ENCODE results near the gene CCDC97.

Gene CCDC97

DNA sequence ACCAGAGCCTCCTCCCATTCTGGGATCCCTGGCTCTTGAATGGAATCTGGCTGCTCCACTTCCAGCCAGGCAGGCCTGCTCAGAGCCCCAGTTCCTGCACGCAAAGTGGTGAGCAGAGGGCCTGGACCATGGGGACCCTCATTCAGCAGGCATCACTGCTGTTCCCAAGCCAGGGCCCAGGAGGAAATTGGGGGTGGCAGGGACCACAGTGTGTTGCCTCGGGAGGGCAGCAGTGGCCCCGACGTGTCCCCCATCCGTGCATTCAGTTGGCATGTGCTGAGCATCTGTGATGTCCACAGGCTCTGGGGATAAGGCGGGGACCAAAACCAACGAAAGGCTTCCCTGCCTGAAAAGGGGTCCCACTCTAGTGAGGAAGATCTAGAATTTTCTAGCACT, 11.2 kb downstream of the CCDC97 start:
- DNase-seq, result no peak

DNA sequence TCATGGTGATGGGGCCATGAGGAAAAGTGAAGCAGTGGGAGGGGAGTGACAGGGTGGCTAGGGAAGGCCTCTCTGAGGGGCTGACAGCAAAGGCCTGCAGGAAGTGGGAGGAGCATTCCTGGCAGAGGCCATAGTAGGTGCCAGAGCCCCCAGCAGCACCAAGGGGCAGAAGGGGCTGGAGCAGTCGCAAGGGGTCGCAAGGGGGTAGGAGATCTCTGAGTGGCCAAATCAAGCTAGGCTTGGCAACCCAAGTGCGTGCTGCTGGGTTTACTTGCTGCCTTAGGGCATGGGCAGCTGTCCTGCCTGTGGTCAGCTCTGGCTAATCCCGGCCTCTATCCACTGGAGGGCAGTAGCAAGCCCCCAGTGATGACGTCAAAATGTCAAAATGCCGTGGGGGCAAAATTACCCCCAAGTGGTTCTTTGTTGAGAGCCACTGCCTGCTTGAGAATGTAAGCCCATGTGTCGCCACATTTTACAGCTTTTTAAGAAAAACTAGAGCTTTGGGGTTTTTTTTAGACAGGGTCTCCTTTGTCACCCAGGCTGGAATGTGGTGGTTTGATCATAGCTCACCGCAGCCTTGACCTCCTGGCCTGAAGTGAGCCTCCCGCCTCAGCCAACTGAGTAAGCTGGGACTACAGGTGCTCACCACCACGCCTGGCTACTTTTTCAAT, 11.8 kb downstream of the CCDC97 start:
- DNase-seq, result no peak

DNA sequence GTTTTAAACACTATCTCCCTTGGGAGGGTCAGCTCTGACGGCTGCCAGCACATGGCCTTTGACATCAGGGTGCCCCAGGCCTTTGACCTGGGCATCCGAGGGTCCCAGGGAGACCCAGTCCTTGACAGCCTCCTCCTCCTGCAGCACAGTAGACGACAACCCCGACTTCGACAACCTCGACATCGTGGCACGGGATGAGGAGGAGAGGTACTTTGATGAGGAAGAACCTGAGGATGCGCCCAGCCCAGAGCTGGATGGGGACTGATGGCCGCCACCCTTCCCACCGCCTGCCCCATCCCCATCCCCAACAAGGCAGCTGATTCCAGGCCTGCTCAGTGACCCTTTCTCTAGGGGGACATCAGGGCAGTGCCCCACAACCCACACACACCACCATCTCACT, 12.5 kb downstream of the CCDC97 start:
- DNase-seq, result no peak

DNA sequence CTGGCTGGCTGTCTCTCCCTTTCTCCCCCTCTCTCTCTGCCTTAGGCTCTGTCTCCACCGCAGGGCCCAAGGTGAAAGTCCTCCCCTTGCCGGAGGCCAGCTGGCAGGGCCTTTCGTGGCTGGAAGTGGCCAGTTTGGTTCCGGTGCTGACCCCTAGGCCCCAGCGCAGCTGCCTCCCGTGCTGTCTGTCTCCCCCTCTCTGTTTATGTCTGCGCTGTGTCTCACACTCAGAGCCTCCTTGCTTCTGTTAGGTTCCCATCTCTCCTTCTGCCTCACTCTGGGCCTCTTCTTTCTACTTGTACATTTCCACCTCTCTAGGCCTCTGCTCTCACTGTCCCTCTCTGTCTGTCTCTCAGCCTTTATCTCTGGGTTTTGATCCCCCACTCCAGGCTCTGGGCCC, 13.1 kb downstream of the CCDC97 start:
- DNase-seq, result peak; percentile 35 to 41

DNA sequence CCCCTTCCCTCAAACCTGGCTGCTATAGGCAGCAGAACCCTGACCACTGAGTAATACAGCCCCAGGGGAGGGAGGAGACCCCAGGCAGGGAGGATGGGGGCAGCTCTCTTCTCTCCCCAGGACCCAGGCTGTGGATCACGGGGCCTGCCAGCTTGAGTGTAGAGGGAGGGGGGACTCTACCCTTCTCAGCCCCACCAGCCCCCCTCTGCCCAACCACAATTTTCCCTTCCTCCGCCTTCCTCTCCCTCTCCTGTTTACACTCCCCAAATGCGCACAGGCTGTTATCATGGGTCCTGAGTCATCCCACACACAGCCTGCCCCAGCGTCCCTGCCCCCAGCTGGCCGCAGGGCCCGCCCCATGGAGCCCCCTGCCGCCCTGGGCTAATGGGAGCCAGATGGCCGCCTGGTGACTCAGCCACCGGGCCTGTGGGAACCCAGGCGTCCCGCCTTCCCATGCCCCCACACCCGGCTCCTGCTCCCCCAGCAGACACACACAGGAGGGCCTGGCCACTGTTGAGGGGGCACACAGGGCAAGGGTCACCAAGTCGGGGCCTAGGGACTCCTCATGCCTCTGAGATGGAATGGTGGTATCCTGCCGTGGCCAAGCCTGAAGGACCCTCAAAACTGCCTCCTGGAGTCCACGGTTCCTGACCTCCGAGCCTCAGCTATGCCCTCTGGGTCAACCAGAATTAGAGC, 13.6 kb downstream of the CCDC97 start:
- peak; percentile 50 to 71 for DNase-seq

DNA sequence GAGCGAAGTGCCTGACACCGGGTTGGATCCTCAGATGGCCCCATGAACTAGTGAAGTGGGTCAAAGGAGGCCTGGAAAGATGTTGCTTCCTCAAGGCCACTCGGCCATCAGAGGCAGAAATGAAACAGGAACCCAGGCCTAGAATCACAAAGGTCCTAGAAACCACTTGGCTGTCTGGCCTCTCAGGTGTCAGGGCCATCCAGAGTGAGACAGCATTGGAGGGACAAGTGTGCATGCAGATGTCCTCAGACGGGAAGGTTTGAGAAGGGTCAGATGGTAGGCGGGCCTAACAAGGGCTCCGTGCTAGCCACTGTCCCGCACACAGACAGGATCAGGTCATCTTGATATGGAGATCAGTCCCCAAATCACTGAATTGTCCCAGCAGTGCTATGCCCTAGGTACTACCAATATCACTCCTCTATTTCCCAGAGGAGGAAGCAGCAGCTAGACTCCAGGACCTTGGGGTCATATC, 14.3 kb downstream of the CCDC97 start:
- DNase-seq, result no peak

DNA sequence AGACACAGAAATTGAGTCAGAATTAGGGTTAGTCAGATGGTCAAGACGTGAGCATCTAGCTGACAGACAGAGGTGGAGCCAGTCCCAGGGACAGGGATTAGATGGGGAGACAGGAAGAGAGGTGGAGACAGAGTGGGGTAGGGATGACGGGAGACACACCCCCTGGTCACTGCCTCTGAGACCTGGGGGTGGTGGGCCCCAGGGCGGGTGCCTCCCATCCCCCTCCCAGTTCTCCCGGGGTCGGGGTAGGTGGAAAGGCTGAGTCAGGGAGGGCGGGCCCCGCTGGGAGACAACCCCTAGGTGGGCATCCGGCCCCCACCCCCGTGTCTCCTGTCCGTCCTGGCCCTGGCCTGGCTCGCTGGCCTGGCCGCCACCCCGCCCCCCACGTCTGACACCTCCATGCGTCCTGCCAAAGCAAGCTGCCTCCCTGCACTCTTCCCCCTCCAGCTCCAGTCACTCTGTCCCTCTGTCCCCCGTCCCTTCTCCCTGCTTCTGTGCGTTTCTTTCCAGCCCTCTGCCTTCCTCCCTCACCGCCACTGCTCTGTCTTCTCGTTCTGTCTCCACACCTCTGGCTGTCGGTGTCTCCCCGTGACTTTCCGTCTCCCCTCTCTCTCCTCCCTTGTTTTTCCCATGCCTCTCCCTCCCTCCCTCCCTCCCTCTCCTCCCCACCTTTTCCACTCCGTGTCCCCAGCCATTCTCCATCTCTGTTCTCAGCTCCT, 15.1 kb downstream of the CCDC97 start:
- DNase-seq, result no peak

DNA sequence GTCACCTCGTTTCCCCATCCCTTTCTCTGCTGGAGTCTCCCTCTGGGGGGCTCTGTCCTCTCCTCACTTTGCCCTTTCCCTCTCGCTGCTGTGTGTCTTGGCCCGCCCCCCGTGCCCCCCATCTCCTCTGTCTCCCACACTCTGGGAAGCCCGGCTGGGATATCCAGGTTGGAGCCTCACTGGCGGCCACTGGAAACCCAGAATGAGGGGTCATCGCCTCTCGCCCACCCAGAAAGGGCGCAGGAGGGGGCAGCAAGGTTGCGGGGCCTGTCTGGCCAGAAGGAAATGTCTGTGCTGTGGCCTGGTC, 15.6 kb downstream of the CCDC97 start:
- no peak for DNase-seq

DNA sequence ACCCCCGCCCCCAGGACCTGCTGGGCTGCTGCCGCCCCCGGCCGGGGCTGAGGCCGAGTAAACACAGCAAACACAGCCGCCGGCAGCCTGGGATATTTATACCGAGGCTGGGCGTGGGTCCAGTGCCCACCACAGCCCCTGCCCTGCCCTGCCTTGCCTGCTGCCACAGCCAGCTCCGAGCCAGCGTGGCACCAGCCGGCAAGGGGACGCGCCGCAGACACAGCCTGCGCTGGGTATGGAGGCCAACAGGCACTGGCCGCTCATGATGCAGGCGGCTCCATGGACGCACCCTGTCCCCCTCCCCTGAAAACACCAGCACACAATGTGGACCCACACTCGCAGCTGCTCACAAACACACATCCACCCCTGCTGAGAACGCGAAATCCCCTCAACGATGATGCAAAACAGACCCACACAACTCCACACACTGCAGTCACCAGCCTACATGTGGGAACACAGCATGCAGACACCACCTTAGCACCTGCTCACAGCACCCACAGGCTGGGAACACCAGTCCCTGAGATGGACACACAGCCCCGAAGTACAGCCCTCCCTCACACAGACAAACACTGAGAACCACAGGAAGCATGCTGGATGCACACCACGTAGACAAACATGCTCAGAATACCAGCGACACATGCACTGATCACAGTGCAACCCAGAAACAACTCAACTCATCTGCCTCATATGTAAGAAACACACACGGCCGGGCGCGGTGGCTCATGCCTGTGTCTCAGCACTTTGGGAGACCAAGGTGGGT, 16.2 kb downstream of the CCDC97 start:
- DNase-seq, result no peak

DNA sequence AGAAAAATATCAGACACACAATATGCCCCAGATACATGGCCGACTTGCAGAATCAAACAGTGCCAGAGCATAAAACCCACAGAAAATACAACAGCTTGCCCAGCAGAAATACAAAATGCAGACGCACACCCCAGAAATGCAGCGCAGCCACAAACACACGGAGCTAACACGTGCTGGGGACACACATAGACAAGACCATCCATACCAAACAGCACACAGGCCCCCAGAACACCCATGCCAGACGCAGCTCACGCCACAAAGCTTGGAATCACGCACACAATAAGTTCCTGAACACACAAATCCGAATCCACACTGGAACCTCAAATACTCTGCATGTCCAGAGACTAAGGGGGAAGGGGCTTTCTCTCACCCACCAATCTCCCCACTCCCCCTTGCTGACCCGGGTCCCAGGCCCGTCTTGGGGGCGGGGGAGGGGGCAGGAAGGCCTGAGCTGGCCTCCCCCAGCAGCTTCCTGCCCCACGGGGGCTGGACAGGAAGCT, 17.2 kb downstream of the CCDC97 start:
- peak; percentile 66 to 78 for DNase-seq

DNA sequence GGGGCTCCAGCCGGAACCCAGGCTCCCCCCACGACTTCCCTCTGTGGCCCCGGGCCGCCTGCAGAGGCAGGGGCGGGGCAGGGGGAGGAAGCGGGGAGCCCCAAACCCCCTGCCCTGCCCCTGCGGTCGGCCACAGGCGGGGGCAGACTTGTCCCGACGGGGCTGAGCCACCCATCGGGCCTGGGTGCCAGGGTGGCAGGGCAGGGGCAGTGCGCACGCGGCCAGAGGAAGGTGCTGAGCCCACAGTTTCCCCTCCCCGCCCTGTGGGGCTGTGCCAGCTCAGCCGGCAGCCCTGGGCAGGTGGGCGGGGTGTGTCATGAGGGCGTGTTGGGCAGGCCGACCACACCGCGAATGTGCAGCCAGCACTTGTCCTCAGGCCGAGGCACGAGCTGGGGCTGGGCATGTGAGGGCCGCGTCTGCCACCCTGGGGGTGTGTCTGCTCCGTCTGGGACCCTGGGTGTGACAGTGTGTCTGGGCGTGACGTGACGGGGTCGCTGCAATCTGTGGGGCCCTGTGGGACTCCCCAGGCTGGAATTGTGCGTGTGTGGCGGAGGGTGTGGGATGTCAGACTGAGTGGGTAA, 17.7 kb downstream of the CCDC97 start:
- peak; percentile 66 to 82 for DNase-seq

DNA sequence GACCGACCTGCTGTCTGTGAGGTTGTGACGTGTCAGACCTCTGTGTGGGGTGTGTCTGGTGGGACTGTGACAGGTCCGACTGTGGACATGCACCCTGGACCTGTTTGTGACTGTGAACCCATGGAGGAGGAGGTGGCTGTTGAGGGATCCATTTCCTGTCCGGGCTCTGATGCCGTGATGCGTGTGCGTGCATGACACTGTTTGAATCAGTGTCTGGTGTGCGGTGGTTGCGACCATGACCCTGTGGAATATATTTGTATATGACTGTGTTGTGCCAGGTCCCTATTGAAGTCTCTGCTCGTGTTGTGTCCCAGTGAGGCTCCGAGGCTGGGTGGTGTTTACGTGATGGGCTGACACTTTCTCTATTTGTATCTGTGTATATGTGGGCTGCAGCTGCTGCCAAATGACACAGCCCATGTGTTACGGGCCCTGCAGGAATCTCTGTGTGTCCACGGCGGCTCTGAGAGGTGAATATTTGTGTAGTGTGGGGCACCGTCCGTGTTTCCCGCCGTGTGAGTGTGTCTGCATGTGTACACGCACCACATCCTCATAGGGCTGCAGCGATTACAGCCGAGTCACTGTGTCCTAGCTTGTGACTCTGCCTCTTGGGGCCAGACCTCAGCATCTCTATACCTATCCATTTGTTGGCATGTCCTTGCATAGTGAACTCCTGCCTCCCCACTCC, 18.3 kb downstream of the CCDC97 start:
- no peak for DNase-seq

DNA sequence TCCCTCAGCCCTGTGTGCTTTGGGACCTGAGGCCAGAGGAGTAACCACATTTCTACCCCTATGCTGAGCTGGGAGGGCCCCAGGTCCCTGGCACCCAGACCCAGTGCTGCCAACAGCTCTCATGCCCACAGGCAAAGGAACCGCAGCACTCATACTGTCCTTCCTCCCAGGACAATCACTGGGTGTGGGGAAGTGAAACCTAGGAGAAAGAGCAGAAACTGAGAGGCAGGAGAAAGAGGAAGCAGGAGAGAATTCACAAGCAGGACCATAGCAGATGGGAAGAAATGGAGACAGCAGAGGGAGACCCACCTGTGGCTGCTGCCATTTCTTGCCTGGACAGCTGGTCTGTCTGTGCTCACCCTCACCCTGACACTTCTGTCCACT, 18.9 kb downstream of the CCDC97 start:
- peak; percentile 54 to 62 for DNase-seq

DNA sequence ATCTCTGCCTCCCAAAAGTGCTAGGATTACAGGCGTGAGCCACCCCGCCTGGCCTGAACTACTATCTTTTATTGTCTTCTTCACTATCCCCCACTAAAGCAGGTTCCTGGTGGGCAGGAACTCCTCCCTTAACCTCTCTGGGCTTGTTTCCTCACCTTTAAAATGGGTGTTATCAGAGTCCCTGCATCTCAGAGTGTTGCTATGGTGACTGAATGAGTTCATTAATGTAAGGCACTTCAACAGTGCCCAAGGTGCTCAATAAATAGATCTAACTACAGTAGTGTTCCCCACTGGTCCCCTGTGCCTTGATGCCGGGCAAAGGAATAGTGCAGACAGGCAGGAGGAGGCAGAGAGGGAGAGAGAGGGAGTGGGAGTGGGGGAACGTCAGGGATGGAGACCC, 20.5 kb downstream of the CCDC97 start:
- no peak for DNase-seq

DNA sequence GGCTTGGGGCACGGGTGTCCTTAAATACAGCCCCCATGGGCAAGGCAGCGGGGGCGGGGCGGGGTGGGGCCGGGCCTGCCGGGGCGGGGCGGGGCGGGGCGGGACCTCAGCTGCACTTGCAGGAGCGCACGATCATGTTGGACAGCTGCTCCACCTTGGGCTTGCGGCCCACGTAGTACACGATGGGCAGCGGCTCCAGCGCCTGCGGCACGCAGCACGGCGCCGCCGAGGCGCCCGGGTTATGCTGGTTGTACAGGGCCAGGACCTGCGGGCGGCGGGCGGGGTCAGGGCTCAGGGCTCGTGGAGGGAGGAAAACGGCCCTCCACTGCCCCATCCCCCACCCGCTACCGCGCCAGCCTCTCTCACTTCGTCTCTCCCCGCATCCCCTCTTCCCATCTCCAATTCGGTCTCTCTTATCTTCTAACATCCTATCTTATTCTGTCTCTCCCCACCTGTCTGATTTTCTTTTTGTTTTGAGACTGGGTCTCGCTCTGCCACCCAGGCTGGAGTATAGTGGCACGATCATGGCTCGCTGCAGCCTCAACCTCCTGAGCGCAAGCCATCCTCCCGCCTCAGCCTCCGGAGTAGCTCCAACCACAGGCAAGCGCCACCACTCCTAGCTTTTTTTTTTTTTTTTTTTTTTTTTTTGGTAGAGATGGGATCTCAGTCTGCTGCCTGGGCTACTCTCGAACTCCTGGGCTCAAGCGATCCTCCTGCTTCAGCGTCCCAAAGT, 21.1 kb downstream of the CCDC97 start:
- no peak for DNase-seq

DNA sequence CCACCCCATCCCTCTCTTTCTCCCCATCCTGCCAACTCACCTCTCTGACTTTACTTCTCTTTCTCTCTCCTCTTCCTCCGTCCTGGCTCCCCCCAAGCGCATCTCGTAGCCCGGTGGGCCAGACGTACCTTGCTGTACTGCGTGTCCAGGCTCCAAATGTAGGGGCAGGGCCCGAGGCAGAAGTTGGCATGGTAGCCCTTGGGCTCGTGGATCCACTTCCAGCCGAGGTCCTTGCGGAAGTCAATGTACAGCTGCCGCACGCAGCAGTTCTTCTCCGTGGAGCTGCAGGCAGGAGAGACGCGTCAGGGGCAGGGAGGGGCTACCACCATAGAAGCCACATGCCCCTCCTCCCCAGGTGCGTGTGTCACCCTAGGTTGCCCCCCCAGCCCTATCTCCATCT, 22.0 kb downstream of the CCDC97 start:
- DNase-seq, result no peak

DNA sequence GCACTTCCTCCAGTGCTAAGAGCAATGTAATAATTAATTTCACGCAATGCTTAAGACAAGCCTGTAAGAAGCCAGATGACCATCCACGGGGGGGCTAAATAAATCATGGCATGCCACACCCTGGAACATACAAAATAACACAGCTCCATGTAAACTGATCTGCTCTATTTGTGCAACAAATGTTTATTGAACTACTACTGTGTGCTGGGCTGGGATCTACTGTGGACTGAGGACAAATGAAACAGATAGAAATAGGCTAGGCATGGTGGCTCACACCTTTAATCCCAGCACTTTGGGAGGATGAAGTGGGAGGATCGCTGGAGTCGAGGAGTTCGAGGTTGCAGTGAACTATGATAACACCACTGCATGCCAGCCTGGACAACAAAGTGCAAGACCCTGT, 22.5 kb downstream of the CCDC97 start:
- no peak for DNase-seq

DNA sequence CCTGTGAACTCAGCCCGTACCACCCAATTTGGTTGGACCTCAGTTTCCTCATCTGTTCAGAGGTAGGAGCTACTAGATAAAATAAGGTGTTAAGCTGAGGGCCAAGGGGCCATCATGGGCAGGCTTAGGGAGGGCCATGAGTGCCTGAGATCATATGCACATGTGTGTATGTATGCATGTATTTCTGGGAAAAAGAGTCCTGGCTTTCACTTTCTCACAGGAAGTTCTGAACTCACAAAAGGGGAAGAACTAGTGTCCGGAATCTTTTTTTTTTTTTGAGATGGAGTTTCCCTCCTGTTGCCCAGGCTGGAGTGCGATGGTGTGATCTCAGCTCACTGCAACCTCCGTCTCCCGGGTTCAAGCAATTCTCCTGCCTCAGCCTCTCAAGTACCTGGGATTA, 24.8 kb downstream of the CCDC97 start:
- peak; percentile 31 to 43 for DNase-seq

DNA sequence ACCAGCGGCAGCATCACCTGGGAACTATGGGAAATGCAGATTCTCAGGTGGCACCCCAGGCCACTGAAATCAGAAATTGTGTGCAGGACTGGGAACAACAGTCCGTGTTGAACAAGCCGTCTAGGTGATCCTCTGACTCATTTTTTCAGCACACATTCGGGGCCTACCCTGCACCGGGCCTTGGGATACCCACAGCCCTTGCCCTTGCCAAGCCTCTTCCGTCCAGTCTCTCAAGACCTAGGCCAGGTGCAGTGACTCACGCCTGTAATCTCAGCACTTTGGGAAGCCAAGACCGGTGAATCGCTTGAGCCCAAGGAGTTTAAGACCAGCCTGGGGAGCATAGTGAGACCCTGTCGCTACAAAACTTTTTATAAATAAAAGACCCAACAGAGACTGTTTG, 25.5 kb downstream of the CCDC97 start:
- no peak for DNase-seq

DNA sequence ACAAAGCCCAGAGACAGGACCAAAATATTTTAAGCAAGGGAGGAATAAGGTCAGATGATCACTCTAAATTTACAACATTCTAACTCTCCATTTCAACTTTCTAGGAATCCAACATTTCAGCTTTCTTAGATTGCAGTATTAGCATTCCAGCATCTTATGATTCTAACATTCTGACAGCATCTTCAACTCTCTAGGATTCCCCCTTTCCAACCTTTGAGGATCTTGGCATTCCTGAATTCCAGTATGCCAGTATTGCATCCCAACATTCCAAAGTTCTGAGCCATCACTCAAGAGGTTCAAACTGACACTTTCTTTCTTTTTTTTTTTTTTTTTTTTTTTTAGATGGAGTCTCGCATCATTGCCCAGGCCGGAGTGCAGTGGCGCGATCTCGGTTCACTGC, 30.0 kb downstream of the CCDC97 start:
- no peak for DNase-seq

DNA sequence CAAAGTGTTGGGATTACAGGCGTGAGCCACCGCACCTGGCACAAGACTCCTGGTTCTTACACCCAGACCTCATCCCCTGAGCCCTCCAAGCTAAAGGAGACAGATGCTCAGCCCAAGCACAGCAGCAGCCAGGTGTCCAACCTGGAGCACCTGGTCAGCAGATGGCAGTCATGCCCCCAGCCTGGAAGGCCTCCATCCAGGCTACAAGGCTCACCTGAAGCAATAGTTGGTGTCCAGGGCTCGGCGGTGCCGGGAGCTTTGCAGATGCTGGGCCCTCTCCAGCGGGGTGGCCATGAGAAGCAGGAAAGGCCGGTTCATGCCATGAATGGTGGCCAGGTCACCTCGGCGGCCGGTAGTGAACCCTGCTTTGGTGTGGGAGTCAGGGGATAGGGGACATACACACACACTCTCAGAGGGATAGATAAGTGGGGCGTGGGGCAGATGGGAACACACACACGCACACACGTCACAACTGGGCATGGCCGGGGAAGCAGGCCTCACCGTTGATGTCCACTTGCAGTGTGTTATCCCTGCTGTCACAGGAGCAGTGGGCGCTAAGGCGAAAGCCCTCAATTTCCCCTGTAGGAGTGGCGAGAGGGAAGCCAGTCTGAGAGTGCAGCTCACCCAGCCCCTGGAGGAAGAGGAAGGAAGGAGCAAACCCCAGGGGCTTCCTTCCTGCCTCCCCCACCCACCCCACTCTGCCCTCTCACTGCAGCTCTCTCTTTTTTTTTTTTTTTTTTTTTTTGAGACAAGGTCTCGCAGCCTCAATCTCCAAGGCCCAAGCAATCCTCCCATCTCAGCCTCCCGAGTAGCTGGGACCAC, 31.9 kb downstream of the CCDC97 start:
- peak; percentile 66 to 72 for DNase-seq
